BLaER1 treated with 17β-estradiol and CSF1 and Interleukin-3, amounts not matched to agents 10 nM and 100 nM (cell line): ENCODE data around the gene ADCY4.

Experiments
- H3K27ac ChIP-seq, 11 experiments: shearing (Covaris generic); formaldehyde crosslinking; 2 replicates each; pipeline ENCODE4 v1.8.1; 2022
- H3K27me3 ChIP-seq, 11 experiments: shearing (Covaris generic); formaldehyde crosslinking; 2 replicates each; pipeline ENCODE4 v1.8.1; 2022
- H3K36me3 ChIP-seq, 11 experiments: shearing (Covaris generic); formaldehyde crosslinking; 2 replicates each; pipeline ENCODE4 v1.8.1; 2022
- H3K4me1 ChIP-seq, 10 experiments: shearing (Covaris generic); formaldehyde crosslinking; 2 replicates each; pipeline ENCODE4 v1.8.1; 2022
- H3K4me2 ChIP-seq, 11 experiments: shearing (Covaris generic); formaldehyde crosslinking; 2 replicates each; pipeline ENCODE4 v1.8.1; 2022
- H3K4me3 ChIP-seq, 10 experiments: shearing (Covaris generic); formaldehyde crosslinking; 2 replicates each; pipeline ENCODE4 v1.8.1; 2022
- H3K9ac ChIP-seq, 11 experiments: shearing (Covaris generic); formaldehyde crosslinking; 2 replicates each; pipeline ENCODE4 v1.8.1; 2022
- H3K9me3 ChIP-seq, 11 experiments: shearing (Covaris generic); formaldehyde crosslinking; replicated peaks in 1 of 11; 2 replicates each; pipeline ENCODE4 v1.8.1; 2022
- H4K20me1 ChIP-seq, 11 experiments: shearing (Covaris generic); formaldehyde crosslinking; 2 replicates each; pipeline ENCODE4 v1.8.1; 2022
- Cebpa-rat ChIP-seq, 11 experiments: shearing (Covaris generic); IDR thresholded peaks; 2 replicates each; pipeline ENCODE4 v1.8.1; 2022

ADCY4 gene

GRCh38 chr14:24368562-24369252 is 33.8 kb upstream of the ADCY4 start:
- Histone ChIP-seq H3K4me2 (peak overlapping the region; percentile 84 to 99 (median 94)), H4K20me1 (peaks cover 0 to 4% (median 0%) of the 10 kb centered on the region in 11 experiments; a peak in 1 of 22 replicates), H3K27me3 (no peaks in the 10 kb centered on the region), H3K4me3 (peak overlapping the region; percentile 55 to 94 (median 78)), H3K27ac (peak overlapping the region; percentile 40 to 96 (median 87); a peak in 21 of 22 replicates), H3K9ac (peak overlapping the region; percentile 77 to 94 (median 84)), H3K36me3 (peaks cover 0 to 36% (median 25%) of the 10 kb centered on the region in 11 experiments; a peak in 20 of 22 replicates), H3K4me1 (peaks cover 26 to 56% (median 40%) of the 10 kb centered on the region in 10 experiments), H3K9me3 (no peaks in the 10 kb centered on the region)
- TF ChIP-seq Cebpa-rat (IDR thresholded peaks at IDR 0.05) = no peak

GRCh38 chr14:24368212-24368561 is 33.3 kb upstream of the ADCY4 start:
- Histone ChIP-seq H3K4me3 (peak overlapping the region; percentile 55 to 94 (median 78)), H3K4me1 (peaks cover 26 to 56% (median 40%) of the 10 kb centered on the region in 10 experiments), H3K27ac (peak overlapping the region; percentile 40 to 96 (median 87); a peak in 21 of 22 replicates), H3K9me3 (no peaks in the 10 kb centered on the region), H4K20me1 (peaks cover 0 to 4% (median 0%) of the 10 kb centered on the region in 11 experiments; a peak in 1 of 22 replicates), H3K27me3 (no peaks in the 10 kb centered on the region), H3K9ac (peak overlapping the region; percentile 77 to 94 (median 84)), H3K36me3 (peaks cover 0 to 31% (median 19%) of the 10 kb centered on the region in 11 experiments; a peak in 20 of 22 replicates), H3K4me2 (peak overlapping the region; percentile 84 to 99 (median 94))
- TF ChIP-seq Cebpa-rat (IDR thresholded peaks at IDR 0.05) = no peak

DNA sequence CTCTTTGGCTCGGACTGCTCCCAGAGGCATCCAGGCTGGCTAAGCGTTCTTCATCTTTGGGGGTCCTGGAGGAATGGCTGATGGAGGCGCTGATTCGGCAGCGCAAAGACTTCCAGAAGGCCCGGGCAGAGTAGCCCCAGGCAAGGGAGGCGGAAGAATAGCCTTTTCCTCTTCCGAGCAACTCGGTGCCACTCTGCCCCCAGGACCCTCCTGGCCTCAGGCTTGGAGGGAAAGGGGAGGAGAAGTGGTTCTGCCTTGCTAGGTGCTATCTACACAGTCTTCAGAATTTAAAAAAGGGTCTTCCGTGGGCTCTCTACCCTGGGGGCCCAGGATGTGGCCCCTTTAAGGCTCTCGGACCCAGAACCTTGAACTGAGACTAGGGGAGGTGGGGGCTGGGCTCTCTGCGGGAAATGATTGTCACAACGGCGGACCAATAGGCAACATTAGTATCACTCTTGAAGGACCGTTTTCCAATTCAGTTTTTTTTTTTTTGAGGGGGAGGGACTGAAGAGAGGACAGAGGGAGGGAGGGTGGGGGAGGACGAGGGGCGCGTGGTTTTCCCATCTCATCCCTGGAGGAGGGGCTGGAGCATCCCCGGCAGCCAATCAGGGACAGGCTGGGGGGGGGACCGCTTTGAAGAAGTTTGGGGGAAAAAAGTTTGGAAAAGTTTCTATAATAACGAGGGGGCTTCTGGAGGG is 32.8 kb upstream of the ADCY4 start, which contains the start of gene NFATC4:
NFATC4 (plus strand) TSS at position 671 of the 698 bp plus-strand sequence. CDS start 157 bp downstream, outside the sequence.
- Histone ChIP-seq H3K27ac (peak within 1 kb of the TSS; percentile 62 to 96 (median 87); a peak in 21 of 22 replicates), H3K9ac (peak within 1 kb of the TSS; percentile 77 to 94 (median 84)), H3K4me2 (peak within 1 kb of the TSS; percentile 84 to 99 (median 94)), H3K27me3 (no peaks in the 10 kb centered on the region), H4K20me1 (peaks cover 0 to 4% (median 0%) of the 10 kb centered on the region in 11 experiments; a peak in 1 of 22 replicates), H3K9me3 (no peaks in the 10 kb centered on the region), H3K4me3 (peak within 1 kb of the TSS; percentile 55 to 94 (median 78)), H3K4me1 (peaks cover 26 to 56% (median 40%) of the 10 kb centered on the region in 10 experiments), H3K36me3 (peaks cover 0 to 25% (median 14%) of the 10 kb centered on the region in 11 experiments; a peak in 17 of 22 replicates)
- TF ChIP-seq Cebpa-rat (IDR thresholded peaks at IDR 0.05) = no peak

DNA sequence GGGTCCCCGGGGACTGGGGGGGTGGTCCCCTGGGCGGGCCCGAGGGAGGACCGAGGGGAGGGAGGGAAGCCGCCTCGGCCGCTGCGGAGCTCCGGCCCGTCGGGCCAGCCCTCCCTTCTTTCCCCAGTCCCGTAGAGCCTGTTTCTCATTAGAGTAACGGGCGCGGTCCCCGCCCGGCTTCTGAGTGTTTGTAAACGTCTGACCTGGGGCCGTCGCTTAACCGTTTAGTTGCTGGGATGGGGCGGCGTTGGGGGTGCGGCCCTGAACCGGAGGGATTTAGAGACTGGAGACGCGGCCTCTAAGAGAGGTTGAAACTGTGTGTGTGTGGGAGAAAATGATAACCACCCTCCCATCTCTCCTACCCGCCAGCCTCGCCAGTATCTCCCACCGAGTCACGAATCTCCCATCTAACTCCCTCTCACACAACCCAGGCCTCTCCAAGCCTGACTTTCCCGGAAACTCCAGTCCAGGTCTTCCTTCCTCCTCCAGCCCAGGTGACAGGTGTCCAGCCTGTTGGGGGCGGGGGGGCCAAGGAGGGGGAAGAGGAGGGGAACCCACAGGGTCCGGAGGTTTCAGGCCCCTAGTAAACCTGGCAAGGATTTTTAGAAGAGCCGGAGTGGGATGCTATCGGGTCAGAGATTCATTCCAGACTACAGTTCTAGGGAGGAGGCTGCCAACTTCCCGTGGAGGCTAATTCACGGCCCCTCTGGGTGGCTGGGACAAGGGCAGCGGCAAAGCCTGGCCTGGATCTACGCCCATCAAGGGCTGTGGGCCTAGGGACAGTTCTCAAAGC is 32.0 kb upstream of the ADCY4 start:
- peak overlapping the region; percentile 84 to 99 (median 94) for H3K4me2 ChIP-seq
- H3K9ac ChIP-seq = peak overlapping the region; percentile 75 to 94 (median 84)
- peaks cover 0 to 18% (median 7%) of the 10 kb centered on the region in 11 experiments; a peak in 13 of 22 replicates for H3K36me3 ChIP-seq
- peaks cover 0 to 4% (median 0%) of the 10 kb centered on the region in 11 experiments; a peak in 1 of 22 replicates for H4K20me1 ChIP-seq
- H3K27me3 ChIP-seq = no peaks in the 10 kb centered on the region
- peak overlapping the region; percentile 62 to 96 (median 87); a peak in 21 of 22 replicates for H3K27ac ChIP-seq
- H3K9me3 ChIP-seq = no peaks in the 10 kb centered on the region
- H3K4me3 ChIP-seq = peak overlapping the region; percentile 55 to 94 (median 78)
- TF ChIP-seq Cebpa-rat (IDR thresholded peaks at IDR 0.05) = no peak
- peaks cover 29 to 56% (median 41%) of the 10 kb centered on the region in 10 experiments for H3K4me1 ChIP-seq

GRCh38 chr14:24366413-24366720 is 31.5 kb upstream of the ADCY4 start:
- Histone ChIP-seq H4K20me1 (peaks cover 0 to 4% (median 0%) of the 10 kb centered on the region in 11 experiments; a peak in 1 of 22 replicates), H3K27me3 (no peaks in the 10 kb centered on the region), H3K9ac (peak overlapping the region; percentile 75 to 94 (median 84)), H3K27ac (peak overlapping the region; percentile 62 to 96 (median 87); a peak in 21 of 22 replicates), H3K9me3 (no peaks in the 10 kb centered on the region), H3K36me3 (peaks cover 0 to 13% (median 1%) of the 10 kb centered on the region in 11 experiments; a peak in 8 of 22 replicates), H3K4me3 (peak overlapping the region; percentile 55 to 94 (median 78)), H3K4me2 (peak overlapping the region; percentile 84 to 99 (median 94)), H3K4me1 (peaks cover 29 to 54% (median 43%) of the 10 kb centered on the region in 10 experiments)
- no peak for TF ChIP-seq Cebpa-rat (IDR thresholded peaks at IDR 0.05)

GRCh38 chr14:24365600-24366412 is 30.9 kb upstream of the ADCY4 start:
- peak overlapping the region; percentile 62 to 96 (median 87); a peak in 20 of 22 replicates for H3K27ac ChIP-seq
- peaks cover 0 to 4% (median 0%) of the 10 kb centered on the region in 11 experiments; a peak in 1 of 22 replicates for H4K20me1 ChIP-seq
- H3K9ac ChIP-seq = peak overlapping the region; percentile 75 to 94 (median 84)
- no peaks in the 10 kb centered on the region for H3K9me3 ChIP-seq
- no peaks in the 10 kb centered on the region for H3K27me3 ChIP-seq
- no peak for TF ChIP-seq Cebpa-rat (IDR thresholded peaks at IDR 0.05)
- H3K4me3 ChIP-seq = peak overlapping the region; percentile 55 to 94 (median 78); a peak in 18 of 20 replicates
- H3K4me2 ChIP-seq = peak overlapping the region; percentile 84 to 99 (median 94)
- peaks cover 29 to 55% (median 44%) of the 10 kb centered on the region in 10 experiments for H3K4me1 ChIP-seq
- H3K36me3 ChIP-seq = peaks cover 0 to 8% (median 0%) of the 10 kb centered on the region in 11 experiments; a peak in 6 of 22 replicates

DNA sequence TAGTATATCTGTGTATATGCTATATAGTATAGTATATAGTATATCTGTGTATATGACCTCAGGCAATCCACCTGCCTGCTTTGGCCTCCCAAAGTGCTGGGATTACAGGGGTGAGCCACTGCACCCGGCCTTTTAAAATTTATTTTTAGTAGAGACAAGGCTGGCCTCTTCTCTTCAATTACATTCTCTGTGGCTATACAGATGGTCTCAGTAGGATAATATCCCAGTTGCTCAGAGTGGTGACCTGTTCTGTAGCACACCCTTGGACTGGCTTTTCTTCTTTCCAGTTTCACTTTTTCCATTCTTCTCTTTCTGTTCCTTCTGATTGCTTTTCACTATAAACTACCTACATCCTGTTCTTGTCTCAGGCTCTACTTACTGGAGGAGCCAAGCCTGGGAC is 30.0 kb upstream of the ADCY4 start:
- H3K4me3 ChIP-seq = no peak overlapping the region
- no peak overlapping the region for H3K9ac ChIP-seq

More for the DNA sequence above, 30.0 kb upstream of the ADCY4 start:
- Histone ChIP-seq H3K4me2 (peak overlapping the region in 10 of 11 experiments; percentile 6 to 99 (median 92); a peak in 18 of 22 replicates), H4K20me1 (peaks cover 0 to 1% (median 0%) of the 10 kb centered on the region in 11 experiments; a peak in 1 of 22 replicates), H3K9me3 (no peaks in the 10 kb centered on the region), H3K4me1 (peaks cover 20 to 51% (median 40%) of the 10 kb centered on the region in 10 experiments), H3K27me3 (no peaks in the 10 kb centered on the region), H3K36me3 (peaks cover 0 to 1% (median 0%) of the 10 kb centered on the region in 11 experiments; a peak in 2 of 22 replicates), H3K27ac (no peak overlapping the region)
- TF ChIP-seq Cebpa-rat (IDR thresholded peaks at IDR 0.05) = no peak
